Glomerular visceral epithelial cell (primary cell): ENCODE measurements around the gene ZC3HAV1.
A peak's percentile ranks its signal among the peaks of the same experiment; 100 is the strongest.
"Not testable (repeated sequence)": the region's sequence is repeated elsewhere in the genome, so short reads cannot be mapped to it uniquely, and the experiment has no call there.

Experiments
- DNase-seq: peaks from one replicate; pipeline ENCODE4 v3.0.0-alpha.2; 2016; ENCODE audit errors: extremely low spot score

ZC3HAV1 gene

DNA sequence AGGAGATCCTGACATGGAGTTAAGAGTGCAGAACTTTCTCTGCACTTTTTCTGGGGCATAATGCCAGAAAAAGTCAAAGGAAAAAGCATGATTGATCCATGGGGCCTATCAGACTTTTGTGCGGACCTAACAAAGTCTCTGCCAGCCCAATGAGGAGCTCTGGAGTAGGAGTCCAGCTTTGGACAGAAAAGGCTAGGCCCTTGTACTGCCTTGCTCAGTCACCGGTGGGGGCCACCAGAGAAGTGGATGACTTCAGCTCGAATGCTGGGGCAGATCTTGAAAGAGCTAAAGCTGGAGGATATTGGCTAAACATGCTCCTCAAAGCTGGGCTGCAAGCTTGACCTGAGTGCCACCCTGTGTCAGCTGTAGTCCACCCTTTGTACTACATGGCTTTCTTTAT is 2.8 kb upstream of the ZC3HAV1 start:
- no peak for DNase-seq

DNA sequence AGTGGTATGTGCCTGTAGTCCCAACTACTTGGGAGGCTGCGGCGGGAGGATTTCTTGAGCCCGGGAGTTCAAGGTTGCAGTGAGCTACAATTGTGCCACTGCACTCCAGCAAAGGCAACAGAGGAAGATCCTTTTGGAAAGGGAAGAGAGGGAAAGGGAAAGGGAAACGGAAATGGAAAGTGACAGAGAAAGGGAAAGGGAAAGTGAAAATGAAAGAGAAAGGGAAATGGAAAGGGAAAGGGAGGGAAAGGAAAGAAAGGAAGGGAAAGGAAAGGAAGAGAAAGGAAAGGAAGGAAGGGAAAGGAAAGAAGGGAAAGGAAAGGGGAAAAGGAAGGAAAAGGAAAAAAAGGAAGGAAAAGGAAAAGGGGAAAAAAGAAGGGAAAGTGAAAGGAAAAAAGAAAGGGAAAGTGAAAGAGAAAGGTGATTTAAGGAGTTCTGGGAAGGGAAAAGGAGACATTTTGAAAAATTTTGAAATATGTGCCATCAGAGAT is 2.3 kb upstream of the ZC3HAV1 start:
- no peak for DNase-seq

DNA sequence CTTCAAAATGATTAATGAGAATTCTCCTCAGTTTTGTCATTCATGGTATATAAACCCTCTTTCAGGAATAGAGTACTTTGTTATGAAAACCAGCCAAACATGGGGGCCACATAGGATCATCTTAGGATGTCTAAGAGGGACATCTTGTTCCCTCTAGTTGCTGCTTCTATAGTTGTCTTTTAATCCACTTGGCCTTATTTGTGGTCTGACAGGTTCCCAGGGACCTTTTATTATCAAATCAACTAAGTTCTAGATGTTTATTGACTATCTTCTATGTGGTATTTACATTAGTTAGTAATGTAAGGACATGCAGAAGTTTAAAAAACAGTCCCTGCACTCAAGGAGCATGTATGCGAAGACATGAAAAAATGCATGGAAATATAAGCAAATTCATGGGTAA is 1.6 kb upstream of the ZC3HAV1 start:
- DNase-seq = no peak

DNA sequence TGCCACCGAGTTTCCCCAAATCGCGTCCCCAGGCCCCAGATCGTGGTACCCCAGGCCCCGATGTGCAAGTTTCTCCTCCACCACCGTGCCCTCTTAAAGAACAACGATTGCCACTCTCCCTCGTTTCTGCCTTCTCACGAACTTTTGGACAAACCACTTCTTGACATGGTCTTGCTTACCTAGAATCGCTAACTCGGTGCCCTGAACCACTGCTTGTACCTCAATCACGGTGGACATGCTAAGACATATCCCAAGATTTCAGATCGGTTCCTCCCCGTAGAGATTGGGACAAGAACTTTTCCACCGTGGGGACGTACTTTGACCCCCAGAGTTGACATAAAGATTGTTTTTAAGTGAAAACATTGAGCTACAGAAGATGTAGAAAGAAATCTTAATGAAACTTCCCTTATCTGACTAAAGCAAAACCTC is 477 bp upstream of the ZC3HAV1 start:
- DNase-seq = no peak

DNA sequence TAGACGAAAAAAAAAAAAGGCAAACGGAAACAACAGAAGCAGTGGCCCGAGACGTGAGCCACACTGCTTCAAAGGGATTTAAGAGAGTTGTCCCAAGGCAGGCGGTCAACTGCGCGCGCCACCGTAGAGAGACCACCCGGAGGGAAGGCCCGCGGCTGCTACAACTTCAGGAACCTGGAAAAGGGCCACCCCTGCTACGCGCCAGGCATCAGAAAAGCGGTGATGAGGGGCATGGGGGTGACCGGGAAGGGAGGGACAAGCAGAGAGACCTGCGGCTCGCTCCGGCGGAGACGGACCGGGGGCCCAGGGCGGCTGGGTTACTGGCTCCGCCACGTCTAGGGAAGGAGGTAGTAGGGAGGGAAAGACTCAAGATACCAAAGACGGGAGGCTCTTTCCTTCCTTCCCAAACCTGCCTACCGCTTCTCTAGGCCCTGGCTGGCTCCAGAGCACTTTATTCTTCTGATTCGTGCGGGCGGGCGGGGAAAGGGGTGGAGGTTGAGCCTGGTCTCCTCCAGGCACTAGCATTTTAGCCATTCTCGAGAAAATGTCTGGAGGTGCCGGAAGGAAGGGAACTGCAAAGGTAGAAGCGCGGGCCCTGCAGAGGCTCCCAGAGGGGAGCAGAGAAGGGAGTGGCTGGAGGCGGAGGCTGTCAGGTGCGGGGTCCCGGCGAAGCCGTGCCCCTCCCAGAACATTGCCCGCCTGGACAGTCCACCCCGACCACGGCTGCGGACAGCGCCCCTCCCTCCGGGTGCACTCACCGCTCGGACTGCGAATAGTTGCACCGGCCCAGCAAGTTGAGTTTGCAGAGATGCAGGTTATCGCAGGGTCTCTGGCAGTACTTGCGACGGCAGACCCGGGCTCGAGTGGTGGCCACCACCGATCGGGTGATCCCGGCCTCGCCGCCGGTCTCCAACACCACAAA is 993 bp downstream of the ZC3HAV1 start:
- peak; percentile 15 for DNase-seq

DNA sequence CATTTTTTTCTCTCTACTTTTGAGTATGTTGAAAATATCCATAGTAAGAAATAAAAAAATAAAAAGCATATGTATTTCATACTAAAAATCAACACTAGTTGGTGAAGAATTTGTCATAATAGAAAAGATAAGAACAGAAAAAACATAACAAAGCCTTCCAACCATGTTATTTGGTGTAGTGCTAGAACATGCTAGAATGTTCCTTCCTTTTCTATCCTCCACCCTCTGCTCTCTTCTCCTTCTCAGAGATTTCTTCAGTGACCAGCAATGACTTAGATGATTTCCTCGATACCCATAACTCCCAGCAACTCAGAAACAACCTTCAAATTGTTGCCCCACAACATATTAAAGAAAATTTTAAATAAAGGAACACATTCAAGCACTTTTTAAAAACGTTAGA is 2.6 kb downstream of the ZC3HAV1 start:
- no peak for DNase-seq

DNA sequence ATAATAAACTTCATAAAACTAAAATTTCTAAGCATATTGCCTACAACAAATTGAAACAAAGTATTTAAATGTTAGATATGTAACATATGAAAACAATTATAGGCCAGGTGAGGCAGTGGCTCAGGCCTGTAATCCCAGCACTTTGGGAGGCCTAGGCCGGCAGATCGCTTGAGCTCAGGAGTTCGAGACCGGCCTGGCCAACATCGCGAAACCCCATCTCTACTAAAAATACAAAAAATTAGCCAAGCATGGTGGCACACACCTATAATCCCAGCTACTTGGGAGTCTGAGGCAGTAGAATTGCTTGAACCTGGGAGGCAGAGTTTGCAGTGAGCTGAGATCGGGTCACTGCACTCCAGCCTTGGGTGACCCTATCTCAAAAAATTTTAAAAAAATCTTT is 3.3 kb downstream of the ZC3HAV1 start:
- DNase-seq = not testable (repeated sequence)

DNA sequence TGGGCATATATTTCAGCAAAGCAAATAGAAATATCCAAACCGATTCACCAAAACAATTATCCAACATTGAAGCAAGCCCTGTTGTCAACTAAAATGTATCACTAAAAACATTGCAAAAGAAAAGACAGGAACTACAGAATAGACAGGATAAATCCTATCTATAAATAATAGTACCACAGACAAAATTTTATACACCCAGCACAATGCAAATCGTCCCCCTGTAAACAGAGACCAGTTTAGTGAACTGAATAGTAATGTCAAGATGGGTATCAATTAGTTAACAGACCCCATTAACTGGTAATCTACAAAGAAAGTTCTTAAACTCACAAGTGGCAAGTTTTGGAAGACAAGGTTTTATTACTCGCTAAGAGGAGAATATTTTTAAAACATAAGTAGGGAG is 4.0 kb downstream of the ZC3HAV1 start:
- no peak for DNase-seq

DNA sequence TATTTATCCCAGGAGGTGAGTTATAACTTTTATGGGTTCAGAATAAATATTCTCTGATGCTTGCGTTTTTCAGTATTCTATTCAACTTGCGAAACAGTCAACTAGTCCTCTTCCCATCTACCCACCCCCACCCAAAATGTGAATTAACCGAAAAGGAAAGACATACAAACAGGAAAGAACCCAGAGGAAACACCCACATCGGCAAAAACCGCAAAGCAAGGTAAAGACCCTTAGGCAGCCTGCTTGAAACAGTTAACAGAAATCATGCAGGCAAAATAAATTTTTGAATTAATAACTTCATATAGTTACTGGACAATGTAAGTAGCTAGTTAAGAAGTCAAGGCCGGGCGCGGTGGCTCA is 5.4 kb downstream of the ZC3HAV1 start:
- DNase-seq = no peak

DNA sequence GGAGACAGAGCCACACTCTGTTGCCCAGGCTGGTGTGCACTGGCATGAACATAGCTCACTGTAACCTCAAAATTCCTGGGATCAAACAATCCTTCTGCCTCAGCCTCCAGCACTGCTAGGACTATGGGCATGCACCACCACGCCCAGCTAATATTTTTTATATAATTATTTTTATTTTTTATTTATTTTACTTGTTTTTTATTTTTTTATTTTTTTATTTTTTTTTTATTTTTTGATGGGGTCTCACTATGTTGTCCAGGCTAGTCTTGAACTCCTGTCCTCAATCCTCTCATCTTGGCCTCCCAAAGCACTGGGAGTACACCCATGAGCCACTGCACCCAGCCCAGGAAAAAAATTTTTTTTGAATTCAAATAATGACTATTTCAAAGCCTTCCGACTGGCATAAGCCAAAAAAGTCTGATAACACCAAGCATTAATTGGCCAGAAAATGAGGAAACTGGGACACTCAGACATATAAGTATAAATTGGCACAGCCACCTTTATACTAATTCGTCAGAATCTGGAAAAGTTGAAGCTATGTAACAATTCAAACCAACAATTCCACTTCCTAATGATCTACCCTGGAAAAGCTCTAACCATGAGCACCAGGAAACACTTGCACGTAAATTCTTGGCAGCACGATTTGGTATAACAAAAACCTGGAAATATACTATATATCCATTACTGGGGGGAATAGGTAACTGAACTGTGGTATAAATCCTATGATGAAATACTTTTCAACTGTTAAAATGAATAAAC is 6.3 kb downstream of the ZC3HAV1 start:
- no peak for DNase-seq

DNA sequence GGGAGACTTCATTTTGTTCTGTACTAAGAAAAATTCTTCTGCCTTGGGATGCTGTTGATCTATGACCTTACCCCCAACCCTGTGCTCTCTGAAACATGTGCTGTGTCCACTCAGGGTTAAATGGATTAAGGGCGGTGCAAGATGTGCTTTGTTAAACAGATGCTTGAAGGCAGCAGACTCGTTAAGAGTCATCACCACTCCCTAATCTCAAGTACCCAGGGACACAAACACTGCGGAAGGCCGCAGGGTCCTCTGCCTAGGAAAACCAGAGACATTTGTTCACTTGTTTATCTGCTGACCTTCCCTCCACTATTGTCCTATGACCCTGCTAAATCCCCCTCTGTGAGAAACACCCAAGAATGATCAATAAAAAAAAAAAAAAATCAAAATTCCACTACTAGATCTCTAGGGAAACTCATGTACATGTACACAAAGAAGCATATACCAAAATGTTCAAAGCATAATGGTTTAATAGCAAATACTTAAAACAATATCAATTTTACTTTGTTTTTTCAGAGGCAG is 7.8 kb downstream of the ZC3HAV1 start:
- DNase-seq = not testable (repeated sequence)

DNA sequence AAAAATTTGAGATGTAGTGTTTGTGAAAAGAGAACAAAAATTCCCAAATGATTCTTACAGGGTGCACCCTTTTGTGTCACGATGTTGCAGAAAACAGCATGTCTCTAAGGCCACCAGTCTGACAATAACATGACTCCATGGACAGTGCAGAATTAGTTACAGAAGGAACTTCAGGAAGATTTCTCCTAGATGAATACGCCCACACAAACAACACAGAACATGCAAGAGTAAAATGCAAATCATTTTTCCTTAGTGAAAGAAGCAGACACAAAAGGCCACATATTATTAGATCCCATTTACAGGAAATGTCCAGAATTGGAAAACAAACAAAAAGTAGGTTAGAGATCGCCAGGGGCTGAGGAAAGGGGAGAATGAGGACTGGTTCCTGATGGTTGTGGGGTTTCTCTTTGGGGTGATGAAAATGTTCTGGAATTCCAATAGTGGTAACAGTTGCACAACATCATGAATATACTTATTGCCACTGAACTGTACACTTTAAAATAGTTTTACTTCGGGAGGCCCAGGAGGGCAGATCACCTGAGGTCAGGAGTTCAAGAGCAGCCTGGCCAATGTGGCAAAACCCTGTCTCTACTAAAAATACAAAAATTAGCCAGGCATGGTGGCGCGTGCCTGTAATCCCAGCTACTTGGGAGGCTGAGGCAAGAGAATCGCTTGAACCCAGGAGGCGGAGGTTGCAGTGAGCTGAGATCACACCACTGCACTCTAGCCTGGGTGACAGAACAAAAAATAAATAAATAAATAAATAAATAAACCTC is 10.2 kb downstream of the ZC3HAV1 start:
- DNase-seq = no peak

DNA sequence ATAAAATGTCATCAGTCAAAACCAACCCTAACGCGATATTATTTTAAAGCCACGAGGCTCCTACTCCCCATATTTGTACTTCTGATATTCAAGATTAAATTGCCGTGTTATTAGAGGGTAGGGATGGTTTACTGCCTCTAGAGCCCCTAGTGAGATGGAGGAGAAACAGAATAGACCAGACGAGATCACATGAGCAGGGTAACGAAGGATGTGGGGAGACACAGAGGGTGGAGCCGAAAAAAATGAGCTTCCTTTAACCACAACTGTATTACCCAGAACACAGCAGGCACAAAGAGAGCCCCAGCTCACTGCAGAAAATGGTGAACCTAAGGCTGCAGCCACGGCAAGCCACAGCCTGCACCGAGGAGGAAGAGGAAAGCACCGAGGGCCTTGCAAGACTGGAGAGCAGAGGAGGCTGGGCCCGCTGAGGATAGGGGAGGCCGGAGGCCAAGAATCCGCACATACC is 14.3 kb downstream of the ZC3HAV1 start:
- DNase-seq = no peak

DNA sequence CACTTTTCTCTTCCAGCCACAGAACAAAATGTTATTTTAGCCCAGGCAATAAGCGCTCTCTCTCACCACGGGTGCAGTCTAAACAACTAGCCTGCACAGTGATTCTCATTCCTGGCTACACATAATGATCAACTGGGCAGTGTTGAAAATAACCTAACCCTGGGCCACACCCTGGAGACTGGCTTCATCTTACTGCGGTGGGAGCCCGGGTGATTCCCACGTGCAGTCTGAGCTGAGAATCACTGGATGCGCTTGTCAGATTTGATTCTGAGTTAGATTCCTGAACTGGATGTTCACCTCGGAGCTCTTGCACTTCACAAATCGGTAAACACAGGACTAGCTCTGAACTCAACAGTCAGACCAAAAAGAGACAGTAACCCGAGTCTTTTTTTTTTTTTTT is 14.9 kb downstream of the ZC3HAV1 start:
- DNase-seq = peak; percentile 12

DNA sequence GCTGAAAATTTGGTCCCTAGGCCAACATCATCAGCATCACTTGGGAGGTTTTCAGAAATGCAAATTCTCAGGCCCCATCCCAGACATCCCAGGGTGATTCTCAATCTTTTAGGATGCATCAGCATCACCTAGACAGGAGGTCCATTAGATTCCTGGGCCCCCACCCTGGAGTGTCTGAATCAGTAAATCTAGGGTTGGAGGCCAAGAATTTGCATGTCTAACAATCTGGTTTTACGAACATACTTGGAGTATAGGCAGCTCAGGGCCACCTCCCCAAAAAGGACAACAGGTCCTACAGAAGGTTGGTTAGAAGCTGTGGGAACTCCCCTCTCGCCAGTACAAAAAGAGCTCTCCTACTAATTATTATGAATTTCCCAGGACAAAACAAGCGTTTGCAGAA is 15.5 kb downstream of the ZC3HAV1 start:
- DNase-seq = no peak

DNA sequence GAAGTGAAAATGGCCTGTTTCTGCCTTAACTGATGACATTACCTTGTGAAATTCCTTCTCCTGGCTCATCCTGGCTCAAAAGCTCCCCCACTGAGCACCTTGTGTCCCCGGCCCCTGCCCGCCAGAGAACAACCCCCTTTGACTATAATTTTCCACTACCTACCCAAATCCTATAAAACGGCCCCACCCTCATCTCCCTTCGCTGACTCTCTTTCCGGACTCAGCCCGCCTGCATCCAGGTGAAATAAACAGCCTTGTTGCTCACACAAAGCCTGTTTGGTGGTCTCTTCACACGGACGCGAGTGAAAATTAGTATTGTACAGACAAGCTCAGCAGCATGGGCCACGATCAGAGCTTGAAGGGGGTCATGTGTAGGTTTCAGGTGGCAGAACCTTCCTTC is 16.0 kb downstream of the ZC3HAV1 start:
- not testable (repeated sequence) for DNase-seq

DNA sequence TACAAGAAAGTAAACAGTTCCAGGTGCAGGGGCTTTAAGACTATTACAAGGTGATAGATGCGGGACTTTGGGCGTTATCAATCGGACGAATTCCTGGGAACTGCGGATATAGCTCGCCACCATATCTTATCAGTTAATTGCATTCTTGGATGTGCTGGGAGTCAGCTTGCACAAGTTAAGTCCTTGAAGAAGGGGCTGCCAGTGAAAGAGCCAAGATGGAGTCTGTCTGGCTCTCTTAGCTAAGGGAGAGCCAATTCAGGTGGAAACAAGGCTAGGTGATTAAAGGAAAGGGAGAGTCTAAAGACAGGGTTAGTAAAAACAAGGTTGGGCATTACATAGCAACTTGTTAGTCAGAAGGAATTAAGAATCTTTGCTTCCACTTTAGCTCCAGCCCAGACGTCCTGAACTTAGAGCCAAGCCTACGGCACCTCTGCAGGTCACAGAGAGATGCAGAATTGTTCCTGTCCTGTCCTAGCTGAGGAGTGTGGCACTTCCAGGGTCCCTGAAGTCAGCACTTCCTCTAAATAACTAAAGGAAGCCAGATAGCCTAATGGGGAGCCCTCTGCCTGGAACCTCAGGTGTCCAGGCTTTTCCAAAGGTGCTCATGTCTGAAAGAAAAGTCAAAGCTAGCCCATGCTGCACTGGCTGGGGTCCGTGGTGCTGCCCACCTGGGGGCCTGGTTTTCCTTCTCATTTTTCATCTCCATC is 17.3 kb downstream of the ZC3HAV1 start:
- no peak for DNase-seq

DNA sequence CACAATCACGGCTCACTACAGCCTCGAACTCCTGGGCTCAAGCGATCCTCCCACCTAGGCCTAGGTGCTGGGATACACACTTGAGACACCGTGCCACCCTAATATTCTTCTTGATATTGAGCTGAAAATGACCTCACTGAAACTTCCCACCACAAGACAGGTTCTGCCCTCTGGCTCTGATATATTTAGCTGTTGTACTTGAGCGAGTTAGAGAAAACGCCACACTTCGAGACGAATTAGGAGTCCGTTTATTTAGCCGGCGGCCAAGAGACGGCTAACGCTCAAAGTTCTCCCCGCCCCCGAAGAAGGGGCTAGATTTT is 17.9 kb downstream of the ZC3HAV1 start:
- DNase-seq = no peak

DNA sequence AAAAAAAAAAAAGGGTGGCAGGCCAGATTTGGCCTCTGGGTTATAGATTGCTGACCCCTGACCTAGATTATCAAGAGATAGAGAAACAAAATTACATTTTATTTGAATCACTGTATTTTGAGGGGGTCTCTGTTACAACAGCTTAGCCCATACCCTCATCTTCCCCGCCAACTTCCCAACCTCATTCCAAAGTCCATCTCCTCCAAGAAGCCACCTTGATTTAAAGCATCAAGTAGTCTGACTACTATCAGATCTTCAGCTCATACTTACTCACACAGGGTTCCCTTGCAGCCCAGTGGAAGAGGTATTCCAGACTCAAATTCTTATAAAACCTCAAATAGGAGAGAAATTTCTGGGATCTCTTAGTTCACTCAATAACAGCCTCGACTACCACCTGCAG is 20.4 kb downstream of the ZC3HAV1 start:
- no peak for DNase-seq

DNA sequence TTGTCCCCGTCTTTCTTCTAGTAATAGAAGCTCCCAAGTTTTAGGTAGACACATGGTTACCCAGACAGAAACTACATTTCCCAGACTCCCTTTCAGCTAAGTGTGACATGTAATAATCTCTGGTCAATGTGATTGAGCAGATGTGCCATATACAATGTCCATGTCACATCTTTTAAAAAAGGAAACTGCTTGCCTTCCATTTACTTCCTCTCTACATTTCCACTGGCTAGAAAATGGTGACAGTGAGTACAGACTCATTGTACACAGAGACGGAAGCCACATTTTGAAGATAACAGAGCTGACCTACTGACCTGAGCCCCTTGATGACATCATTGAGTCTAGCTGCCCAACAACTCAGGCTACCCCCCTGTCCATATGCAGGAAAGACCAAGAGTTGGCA is 21.3 kb downstream of the ZC3HAV1 start:
- no peak for DNase-seq

DNA sequence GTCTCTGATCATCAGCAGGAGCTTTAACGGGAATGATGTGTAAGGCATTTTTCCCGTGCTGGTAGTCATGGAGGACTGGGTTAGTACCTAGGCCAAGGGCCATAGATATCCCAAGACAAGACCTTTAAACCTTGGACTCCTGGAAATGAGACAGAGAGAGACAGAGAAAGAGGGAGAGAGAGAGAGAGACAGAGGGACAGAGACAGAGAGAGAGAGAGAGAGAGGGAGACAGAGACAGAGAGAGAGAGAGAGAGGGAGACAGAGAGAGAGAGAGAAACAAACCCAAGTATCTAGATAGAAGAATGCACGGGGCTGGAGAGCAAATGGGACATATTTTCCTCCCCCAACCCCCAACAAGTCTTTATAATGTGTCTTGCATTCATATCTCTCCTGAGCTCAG is 22.3 kb downstream of the ZC3HAV1 start:
- no peak for DNase-seq
